K562 (cell line): ENCODE data around the gene NMT1. TPM values are rescaled to one million over a fixed set of nuclear protein-coding genes. Genes with fewer than 3 reads are reported as not detected.
A peak's percentile ranks its signal among the peaks of the same experiment; 100 is the strongest.

Source experiments
- CREB5 ChIP-seq: fragments of 250-450 bp; sonication (Bioruptor Pico); IDR thresholded peaks from 2 replicates; pipeline ENCODE4 v1.5.0; 2020; ENCODE audit warnings: mild to moderate bottlenecking
- DPF2 ChIP-seq: fragments of 450-650 bp; IDR thresholded peaks from 2 replicates; pipeline ENCODE4 v1.6.1; 2016
- ETS2 ChIP-seq: IDR thresholded peaks from 2 replicates; pipeline ENCODE4 v1.6.1; 2016; ENCODE audit warnings: borderline replicate concordance, missing genetic modification characterization, mild to moderate bottlenecking, moderate library complexity, missing compliant biosample characterization; ENCODE audit not compliant: poor library complexity, severe bottlenecking
- MYBL2 ChIP-seq, 2 experiments: fragments of 450-650 bp in 1 of 2; sonication (generic) in 1 of 2; formaldehyde crosslinking in 1 of 2; IDR thresholded peaks; 2 replicates each; pipeline versions ENCODE4 v1.6.1 to v1.8.1; 2017 to 2022; ENCODE audit warnings: borderline replicate concordance in 1 of 2, inconsistent platforms in 1 of 2, low read depth in 1 of 2, mild to moderate bottlenecking in 1 of 2, missing genetic modification reagents in 1 of 2, moderate library complexity in 1 of 2
- NCOA2 ChIP-seq, 2 experiments: fragments of 450-650 bp; IDR thresholded peaks; 2 replicates each; pipeline ENCODE4 v1.6.1; 2018; ENCODE audit warnings: mild to moderate bottlenecking in 2 of 2, moderate library complexity in 1 of 2; ENCODE audit not compliant: partially characterized antibody in 2 of 2
- NFE2L1 ChIP-seq: fragments of 450-650 bp; IDR thresholded peaks from 2 replicates; pipeline ENCODE4 v1.6.1; 2016; ENCODE audit warnings: missing genetic modification characterization, low read depth, mild to moderate bottlenecking, missing compliant biosample characterization, moderate library complexity, borderline replicate concordance
- REST ChIP-seq, 2 experiments: fragments of 450-650 bp; formaldehyde crosslinking in 1 of 2; IDR thresholded peaks; 2 replicates each; pipeline versions ENCODE4 v1.4.0 to v1.6.1; 2014 to 2020; ENCODE audit warnings: mild to moderate bottlenecking in 2 of 2, borderline replicate concordance in 1 of 2, low read depth in 1 of 2
- WHSC1 ChIP-seq: IDR thresholded peaks from one replicate; pipeline ENCODE4 v1.6.1; 2012; ENCODE audit warnings: low read length, control low read depth, inconsistent platforms
- ZNF197 ChIP-seq: fragments of 200-800 bp; sonication (Bioruptor generic); IDR thresholded peaks from 2 replicates; pipeline ENCODE4 v1.6.1; 2016; ENCODE audit warnings: low read depth, missing genetic modification characterization, missing compliant biosample characterization
- ZNF253 ChIP-seq: fragments of 250-450 bp; sonication (Bioruptor Pico); conservative IDR thresholded peaks from 2 replicates; pipeline ENCODE4 v1.6.1; 2021; ENCODE audit warnings: mild to moderate bottlenecking
- ZNF717 ChIP-seq: fragments of 250-450 bp; sonication (Bioruptor Pico); IDR thresholded peaks from 2 replicates; pipeline ENCODE4 v1.5.0; 2021
- ZNF785 ChIP-seq: fragments of 250-450 bp; sonication (Bioruptor Pico); IDR thresholded peaks from 2 replicates; pipeline ENCODE4 v1.4.0; 2020; ENCODE audit warnings: mild to moderate bottlenecking
- polyA plus RNA-seq, 8 experiments: library from polyadenylated mRNA; depleted of rRNA in 4 of 8; stranded (reverse) in 5 of 8; unstranded in 3 of 8; fragments of >200 nt; fragmentation: Nextera tagmentation in 2 of 8; fragmentation: Illumina TruSeq in 1 of 8; extraction: Ambion mirVana in 2 of 8; extraction: Trizol in 1 of 8; gene quantifications; 2 replicates each; pipeline versions ENCODE4 v1.2.1 to v1.2.3, GENCODE V29; 2011 to 2014; ENCODE audit warnings: inconsistent platforms in 1 of 8, missing spikeins in 1 of 8
- total RNA-seq, 7 experiments: library from RNA; depleted of rRNA in 6 of 7; stranded (reverse); fragments of >200 nt in 6 of 7; fragmentation: Illumina TruSeq in 2 of 7; extraction: Trizol in 2 of 7; gene quantifications; 2 replicates each; pipeline versions ENCODE4 v1.2.1 to v1.2.3, GENCODE V29; 2011 to 2021; ENCODE audit warnings: low replicate concordance in 1 of 7

NMT1 gene
- total and polyA plus RNA-seq, 9 of the 15 experiments (the other 6 are each of a cell fraction or from before 2014, with no cell fraction given) = 86.7 to 569 (median 213) TPM

GRCh38 chr17:45149037-45149668 is 88.0 kb downstream of the NMT1 start (continued):
- TF ChIP-seq REST (IDR thresholded peaks at IDR 0.05; ENCODE audit: borderline replicate concordance) (peak; percentile 67), REST (CRISPR knock-in tag; IDR thresholded peaks at IDR 0.05; ENCODE audit: low read depth) (no peak), ZNF197 (CRISPR knock-in tag) (no peak), NCOA2 (IDR thresholded peaks at IDR 0.05; ENCODE audit: partially characterized antibody in 2 of 2) (no peak), DPF2 (no peak), CREB5 (CRISPR knock-in tag) (no peak), MYBL2 (IDR thresholded peaks at IDR 0.05; ENCODE audit: low read depth) (no peak), MYBL2 (CRISPR knock-in tag; IDR thresholded peaks at IDR 0.05; ENCODE audit: borderline replicate concordance) (no peak), ZNF717 (no peak), ZNF785 (CRISPR knock-in tag) (no peak), NFE2L1 (no peak), ETS2 (no peak), ZNF253 (CRISPR knock-in tag) (no peak), WHSC1 (no peak)
